IPS-18a (cell line): ENCODE measurements around the gene GRAMD2A.
"Not testable (repeated sequence)": the region's sequence is repeated elsewhere in the genome, so short reads cannot be mapped to it uniquely, and the experiment has no call there.

Source experiments
- H3K27ac ChIP-seq: one replicate; pipeline ENCODE4 v1.5.1; 2013; ENCODE audit warnings: low read length
- H3K27me3 ChIP-seq: one replicate; pipeline ENCODE4 v1.6.1; 2013; ENCODE audit warnings: mild to moderate bottlenecking, low read length; ENCODE audit not compliant: control insufficient read depth, insufficient read depth
- H3K36me3 ChIP-seq: one replicate; pipeline ENCODE4 v1.6.1; 2013; ENCODE audit warnings: low read depth, low read length; ENCODE audit not compliant: control insufficient read depth
- H3K4me1 ChIP-seq: one replicate; pipeline ENCODE4 v1.6.1; 2013; ENCODE audit warnings: low read depth, low read length; ENCODE audit not compliant: control insufficient read depth
- H3K4me3 ChIP-seq: one replicate; pipeline ENCODE4 v1.5.1; 2013; ENCODE audit warnings: low read length
- H3K9ac ChIP-seq: one replicate; pipeline ENCODE4 v1.6.1; 2013; ENCODE audit warnings: mild to moderate bottlenecking, low read length, moderate library complexity
- H3K9me3 ChIP-seq: one replicate; pipeline ENCODE4 v1.6.1; 2013; ENCODE audit warnings: low read depth, low read length; ENCODE audit not compliant: control insufficient read depth

The GRAMD2A gene

DNA sequence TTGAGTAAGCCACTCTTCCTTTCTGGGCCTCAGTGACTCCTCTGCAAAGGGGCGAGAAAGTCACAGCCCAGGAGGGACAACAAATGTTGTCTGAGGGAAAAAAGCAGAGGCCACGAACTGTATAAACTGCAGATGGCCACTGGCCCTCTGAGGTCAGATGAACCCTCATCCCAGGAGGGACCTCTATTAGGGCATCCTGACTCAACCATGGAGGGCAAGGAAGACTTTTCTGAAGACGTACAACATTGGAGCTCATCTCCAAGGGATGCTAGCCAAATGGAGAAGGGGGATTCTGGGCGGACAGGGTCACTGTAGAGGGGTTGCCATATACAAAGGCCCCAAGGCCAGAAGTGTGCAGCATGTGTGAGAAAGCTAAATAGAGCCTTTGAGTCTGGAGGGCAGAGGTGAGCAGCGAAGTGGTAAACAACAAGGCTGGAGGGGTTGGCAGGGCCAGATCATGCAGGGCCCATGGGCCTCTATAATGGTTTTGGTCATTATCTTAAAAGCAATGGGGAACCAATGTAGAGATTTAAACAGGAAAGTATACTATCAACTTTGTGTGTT, 16.7 kb downstream of the GRAMD2A start:
- no peak overlapping the region for H3K27ac ChIP-seq
- peaks cover 3% of the 10 kb centered on the region for H3K4me1 ChIP-seq
- H3K4me3 ChIP-seq, result no peak overlapping the region
- H3K36me3 ChIP-seq, result no peaks in the 10 kb centered on the region
- H3K9ac ChIP-seq, result no peak overlapping the region
- no peaks in the 10 kb centered on the region for H3K9me3 ChIP-seq
- H3K27me3 ChIP-seq, result peaks cover 24% of the 10 kb centered on the region

DNA sequence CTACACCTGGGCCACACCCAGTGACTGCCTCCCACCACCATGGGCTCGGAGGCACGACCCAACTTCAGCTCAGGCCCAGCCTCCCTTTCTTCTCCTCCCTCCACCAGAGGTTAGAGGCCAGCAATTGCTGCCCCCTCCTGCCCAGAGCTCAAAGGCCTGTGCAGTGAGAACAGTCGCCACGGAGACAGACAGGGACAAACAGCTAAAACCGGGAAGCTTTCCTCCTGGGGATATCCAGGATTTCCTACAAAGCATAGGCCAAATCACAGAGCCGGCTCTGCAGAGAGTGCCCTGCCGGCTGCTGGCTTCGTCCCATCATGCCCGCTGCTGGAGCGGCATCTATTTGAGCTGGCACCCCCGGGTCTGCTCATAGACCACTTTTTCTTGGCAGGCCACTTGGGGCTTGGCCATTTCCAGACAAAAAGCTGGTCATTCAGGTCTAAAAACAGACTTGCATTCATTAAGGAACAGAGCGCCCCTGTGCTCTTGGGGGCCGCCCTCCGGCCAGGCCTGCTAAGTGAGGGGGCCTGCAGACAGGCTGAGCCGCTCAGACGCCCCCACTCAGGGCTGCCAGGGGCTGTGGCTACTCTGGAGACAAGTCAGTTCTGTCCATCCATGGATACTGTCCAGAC, 17.5 kb downstream of the GRAMD2A start:
- no peak overlapping the region for H3K27ac ChIP-seq
- H3K4me1 ChIP-seq, result peaks cover 3% of the 10 kb centered on the region
- no peak overlapping the region for H3K4me3 ChIP-seq
- peaks cover 18% of the 10 kb centered on the region for H3K27me3 ChIP-seq
- H3K36me3 ChIP-seq, result no peaks in the 10 kb centered on the region
- no peaks in the 10 kb centered on the region for H3K9me3 ChIP-seq
- H3K9ac ChIP-seq, result no peak overlapping the region

DNA sequence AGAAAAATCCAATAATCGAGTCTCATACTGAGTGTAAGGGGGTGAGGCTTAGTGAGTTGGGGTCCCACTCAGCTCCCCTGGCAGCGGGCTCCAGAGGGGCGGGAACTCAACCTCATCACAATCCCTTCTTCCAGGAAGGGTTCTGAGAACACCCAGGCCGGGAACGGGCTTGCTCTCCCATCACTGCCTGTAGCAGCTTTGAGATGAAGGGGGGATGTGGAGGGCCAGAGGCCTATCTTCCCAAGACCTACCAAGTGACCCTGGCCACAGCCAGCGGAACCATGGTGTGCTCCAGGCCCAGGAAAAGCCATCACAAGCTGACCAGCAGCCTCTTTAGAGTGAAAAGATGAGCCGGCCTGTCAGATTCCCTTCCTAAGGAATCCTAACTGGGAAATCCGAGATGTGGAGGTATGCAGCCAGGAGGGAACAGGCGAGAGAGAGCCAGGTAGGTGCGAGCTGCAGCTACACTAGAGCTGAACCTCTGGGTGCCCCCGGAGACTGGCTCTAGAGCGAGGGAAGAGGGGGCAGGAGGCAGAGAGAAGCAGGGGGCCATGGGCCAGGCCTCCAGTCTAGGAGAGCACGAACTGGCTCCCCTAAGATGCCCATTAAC, 18.5 kb downstream of the GRAMD2A start:
- Histone ChIP-seq H3K27me3 (peaks cover 8% of the 10 kb centered on the region), H3K27ac (no peak overlapping the region), H3K4me3 (no peak overlapping the region), H3K9me3 (no peaks in the 10 kb centered on the region), H3K4me1 (no peaks in the 10 kb centered on the region), H3K9ac (no peak overlapping the region), H3K36me3 (no peaks in the 10 kb centered on the region)

DNA sequence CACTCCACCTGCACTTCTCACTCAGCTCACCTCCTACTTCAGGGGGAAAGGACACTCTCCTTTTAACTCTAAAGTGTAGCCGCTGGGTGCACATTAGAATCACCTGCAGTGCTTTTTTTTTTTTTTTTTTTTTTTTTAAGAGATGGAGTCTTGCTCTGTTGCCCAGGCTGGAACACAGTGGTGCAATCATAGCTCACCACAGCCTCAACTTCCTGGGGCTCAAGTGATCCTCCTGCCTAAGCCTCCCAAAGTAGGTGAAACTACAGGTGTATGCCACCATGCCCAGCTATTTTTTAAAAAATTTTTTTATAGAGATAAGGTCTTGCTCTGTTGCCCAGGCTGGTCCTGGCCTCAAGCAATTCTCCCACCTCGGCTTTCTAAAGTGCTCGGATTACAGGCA, 20.8 kb downstream of the GRAMD2A start:
- Histone ChIP-seq H3K27me3 (no peaks in the 10 kb centered on the region), H3K9ac (no peak overlapping the region), H3K9me3 (no peaks in the 10 kb centered on the region), H3K4me1 (no peaks in the 10 kb centered on the region), H3K36me3 (no peaks in the 10 kb centered on the region), H3K4me3 (no peak overlapping the region), H3K27ac (no peak overlapping the region)

DNA sequence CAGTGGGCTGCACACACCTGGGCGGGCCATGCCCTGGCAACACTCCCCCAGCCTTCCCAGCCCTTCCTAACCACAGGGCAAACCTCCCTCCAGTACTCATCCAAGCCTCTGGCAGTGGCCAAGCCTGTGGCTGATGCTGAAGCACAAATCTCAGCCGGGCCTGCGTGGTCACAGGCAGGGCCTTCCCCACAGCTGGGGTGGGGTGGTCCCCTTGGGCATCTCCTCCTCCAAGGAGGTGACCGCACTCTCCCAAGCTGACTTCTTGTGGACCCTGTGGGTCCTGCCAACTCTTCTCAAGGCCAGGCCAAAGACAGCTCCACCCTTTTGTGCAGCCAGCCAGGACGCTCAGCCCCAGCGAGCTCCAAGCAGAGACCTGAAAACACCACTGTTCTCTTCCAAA, 21.4 kb downstream of the GRAMD2A start:
- Histone ChIP-seq H3K4me1 (no peaks in the 10 kb centered on the region), H3K9ac (no peak overlapping the region)

DNA sequence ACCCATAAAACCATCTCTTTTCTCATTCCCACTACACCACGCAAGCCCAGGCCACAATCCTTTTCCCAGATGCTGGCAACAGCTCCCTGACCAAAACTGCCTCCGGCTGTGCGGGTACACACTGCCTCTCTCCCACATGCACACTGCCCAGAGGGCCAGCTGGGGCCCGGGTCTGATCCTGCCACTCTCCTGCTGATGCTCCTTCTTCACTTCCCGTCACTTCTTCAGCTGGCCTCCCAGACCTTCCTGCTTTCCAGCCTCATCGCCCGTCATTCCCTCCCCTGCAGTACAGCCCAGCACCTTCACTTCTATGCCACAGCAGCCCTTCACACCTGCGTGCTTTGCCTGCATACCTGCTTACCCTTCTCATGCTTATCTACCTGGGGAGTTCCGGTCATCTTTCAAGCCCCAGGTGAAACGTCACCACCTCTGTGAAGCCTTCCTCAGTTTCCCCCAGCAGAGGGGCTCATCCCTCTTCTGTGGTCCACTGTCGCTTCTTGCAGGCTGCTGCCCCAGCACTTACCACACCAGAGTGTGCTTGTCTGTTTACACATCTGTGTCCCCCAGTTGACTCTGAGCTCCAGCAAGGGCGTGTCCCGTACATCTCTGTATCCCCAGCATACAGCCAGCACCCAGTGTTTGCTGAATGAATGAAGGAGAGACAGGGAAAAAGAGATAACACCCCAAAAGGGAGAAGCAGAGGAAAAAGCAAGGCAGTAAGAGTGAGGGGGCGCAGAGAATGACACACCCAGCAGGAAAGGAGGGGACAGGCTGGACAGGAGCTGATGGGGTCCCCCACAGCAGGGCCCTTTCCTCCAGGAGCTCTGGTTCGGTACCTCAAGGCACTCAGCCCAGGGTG, 22.2 kb downstream of the GRAMD2A start:
- no peaks in the 10 kb centered on the region for H3K4me1 ChIP-seq
- H3K4me3 ChIP-seq, result no peak overlapping the region
- no peaks in the 10 kb centered on the region for H3K36me3 ChIP-seq
- no peak overlapping the region for H3K9ac ChIP-seq
- no peaks in the 10 kb centered on the region for H3K27me3 ChIP-seq
- no peaks in the 10 kb centered on the region for H3K9me3 ChIP-seq
- H3K27ac ChIP-seq, result no peak overlapping the region

More for the DNA sequence above, 21.4 kb downstream of the GRAMD2A start:
- Histone ChIP-seq H3K27me3 (no peaks in the 10 kb centered on the region), H3K27ac (no peak overlapping the region), H3K9me3 (no peaks in the 10 kb centered on the region), H3K4me3 (no peak overlapping the region), H3K36me3 (no peaks in the 10 kb centered on the region)

DNA sequence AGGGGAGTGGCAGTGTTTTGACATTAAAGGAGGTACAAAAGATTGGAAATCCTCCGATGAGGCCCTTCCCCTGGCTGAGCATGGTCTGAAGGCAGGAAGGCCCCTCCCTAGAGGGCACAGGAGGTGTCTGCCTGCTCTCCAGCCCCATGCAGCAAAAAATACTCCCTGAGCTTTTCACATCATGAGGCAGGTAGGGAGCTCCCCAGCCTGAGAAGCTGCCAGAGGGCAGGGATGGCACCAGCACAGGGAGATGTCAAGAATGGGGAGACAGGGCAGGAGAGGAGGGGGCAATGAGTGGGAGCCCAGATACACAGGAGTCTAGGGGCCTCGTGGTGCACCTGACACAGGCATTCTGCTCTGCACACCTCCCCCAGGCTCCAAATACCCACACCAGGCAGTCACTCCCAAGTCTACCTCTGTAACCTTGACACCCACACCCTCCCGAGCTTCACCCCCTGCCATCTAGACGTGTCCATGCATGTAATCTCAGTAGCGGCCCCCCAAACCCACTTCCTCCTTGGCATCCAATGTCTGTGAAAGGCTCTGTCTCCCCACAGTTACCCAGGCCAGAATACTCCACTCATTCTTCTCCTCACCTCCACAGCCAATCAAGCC, 22.9 kb downstream of the GRAMD2A start:
- no peaks in the 10 kb centered on the region for H3K9me3 ChIP-seq
- no peaks in the 10 kb centered on the region for H3K4me1 ChIP-seq
- H3K27me3 ChIP-seq, result no peaks in the 10 kb centered on the region
- no peaks in the 10 kb centered on the region for H3K36me3 ChIP-seq
- no peak overlapping the region for H3K4me3 ChIP-seq
- no peak overlapping the region for H3K27ac ChIP-seq
- H3K9ac ChIP-seq, result no peak overlapping the region

DNA sequence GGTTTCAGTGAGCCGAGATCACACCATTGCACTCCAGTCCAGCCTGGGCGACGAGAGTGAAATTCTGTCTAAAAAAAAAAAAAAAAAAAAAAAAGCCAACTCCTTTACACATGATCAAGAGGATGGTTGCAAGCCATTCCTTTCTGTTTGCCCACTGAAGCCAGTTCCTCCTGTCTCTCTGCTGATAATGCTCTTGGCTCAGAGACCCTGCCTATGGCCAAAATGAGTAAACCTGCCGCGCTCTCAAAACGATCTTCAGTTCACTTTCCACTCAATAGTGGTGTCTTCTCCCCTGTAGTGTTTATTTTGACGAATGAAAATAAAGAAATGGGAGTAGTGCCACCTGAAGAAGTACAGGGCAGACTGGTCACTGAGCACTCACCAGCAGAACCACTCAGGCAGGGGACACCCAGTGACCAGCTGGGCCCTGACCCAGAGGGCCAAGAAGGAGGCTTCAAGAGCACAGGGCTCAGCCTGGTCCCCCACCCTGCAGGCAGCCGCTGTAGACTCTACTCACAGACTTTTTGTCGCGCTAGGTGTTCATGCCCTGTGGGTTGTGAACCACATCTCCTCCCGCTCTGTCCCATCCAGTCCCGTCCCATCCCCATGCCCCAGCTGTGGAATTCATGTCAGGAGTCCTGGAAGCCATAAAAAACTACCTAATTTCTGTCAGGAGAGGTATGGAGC, 23.6 kb downstream of the GRAMD2A start:
- no peaks in the 10 kb centered on the region for H3K27me3 ChIP-seq
- no peaks in the 10 kb centered on the region for H3K9me3 ChIP-seq
- no peak overlapping the region for H3K9ac ChIP-seq

DNA sequence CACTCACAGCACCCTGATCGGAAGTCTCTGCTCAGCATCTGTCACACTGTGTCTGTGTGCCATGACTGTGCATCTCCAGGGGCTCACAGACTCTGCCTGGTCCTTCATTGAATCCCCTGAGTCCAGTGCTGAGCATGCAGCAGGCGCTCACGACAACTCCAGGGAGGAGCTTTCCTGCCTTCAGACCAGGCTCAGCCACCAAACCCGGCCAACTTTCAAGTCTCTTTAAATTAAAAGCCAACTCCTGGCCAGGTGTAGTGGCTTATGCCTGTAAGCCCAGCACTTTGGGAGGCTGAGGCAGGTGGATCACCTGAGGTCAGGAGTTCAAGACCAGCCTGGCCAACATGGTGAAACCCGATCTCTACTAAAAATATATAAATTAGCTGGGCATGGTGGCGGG, 24.2 kb downstream of the GRAMD2A start:
- Histone ChIP-seq H3K4me1 (peaks cover 3% of the 10 kb centered on the region), H3K27me3 (no peaks in the 10 kb centered on the region), H3K9me3 (no peaks in the 10 kb centered on the region), H3K4me3 (no peak overlapping the region), H3K36me3 (no peaks in the 10 kb centered on the region), H3K9ac (no peak overlapping the region), H3K27ac (no peak overlapping the region)

More for the DNA sequence above, 23.6 kb downstream of the GRAMD2A start:
- Histone ChIP-seq H3K4me3 (no peak overlapping the region), H3K27ac (no peak overlapping the region), H3K36me3 (no peaks in the 10 kb centered on the region), H3K4me1 (no peaks in the 10 kb centered on the region)

DNA sequence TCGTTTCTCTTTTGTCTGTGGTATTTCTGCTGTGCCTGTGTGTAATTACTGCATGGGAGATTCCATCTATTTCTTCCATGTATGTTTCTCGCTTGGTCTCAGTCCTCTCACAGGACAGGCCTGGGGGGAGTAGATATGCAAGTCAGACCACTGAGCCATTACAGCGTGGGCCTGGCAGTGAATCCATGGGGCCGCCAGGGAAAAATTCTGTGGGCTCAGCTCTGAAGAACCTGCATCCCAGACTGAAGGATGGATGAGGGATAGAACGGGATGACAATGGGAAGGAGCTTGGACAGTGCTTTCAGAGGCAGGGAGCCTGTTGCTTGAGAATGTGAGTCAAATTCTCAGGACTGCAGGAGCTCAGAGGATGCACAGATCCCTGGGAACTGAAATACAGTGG, 24.8 kb downstream of the GRAMD2A start:
- Histone ChIP-seq H3K4me3 (no peak overlapping the region), H3K36me3 (no peaks in the 10 kb centered on the region), H3K27me3 (no peaks in the 10 kb centered on the region), H3K27ac (no peak overlapping the region), H3K9ac (no peak overlapping the region), H3K4me1 (peaks cover 4% of the 10 kb centered on the region), H3K9me3 (no peaks in the 10 kb centered on the region)

DNA sequence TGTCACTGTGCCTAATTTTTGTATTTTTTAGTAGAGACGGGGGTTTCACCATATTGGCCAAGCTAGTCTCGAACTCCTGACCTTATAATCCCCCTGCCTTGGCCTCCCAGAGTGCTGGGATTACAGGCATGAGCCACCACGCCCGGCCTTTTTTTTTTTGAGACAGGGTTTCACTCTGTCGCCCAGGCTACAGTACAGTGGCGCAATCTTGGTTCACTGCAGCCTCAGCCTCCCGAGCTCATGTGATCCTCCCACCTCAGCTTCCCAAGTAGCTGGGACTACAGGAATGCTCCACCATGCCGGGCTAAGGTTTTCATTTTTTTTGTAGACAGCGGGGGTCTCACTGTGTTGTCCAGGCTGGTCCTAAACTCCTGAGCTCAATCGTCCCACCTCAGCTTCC, 25.6 kb downstream of the GRAMD2A start:
- H3K27me3 ChIP-seq, H3K4me3 ChIP-seq, H3K4me1 ChIP-seq, H3K9me3 ChIP-seq, H3K36me3 ChIP-seq, H3K9ac ChIP-seq, H3K27ac ChIP-seq: not testable (repeated sequence)
